H1 (cell line): ENCODE results near the gene CCDC40. TPM values are rescaled to one million over a fixed set of nuclear protein-coding genes. Genes with fewer than 3 reads are reported as not detected.
"Not testable (repeated sequence)": the region's sequence is repeated elsewhere in the genome, so short reads cannot be mapped to it uniquely, and the experiment has no call there.

ENCODE experiments used
- CTCF ChIA-PET: fragments of 300-600 bp; sonication (Branson Sonifier 250); formaldehyde crosslinking; loops from one replicate; lab custom pipeline; 2021; ENCODE audit not compliant: partially characterized antibody; lab: Charles Lee
- POLR2A ChIA-PET: fragments of 300-600 bp; sonication (Branson Sonifier 250); formaldehyde crosslinking; loops from one replicate; lab custom pipeline; 2021; ENCODE audit warnings: inconsistent platforms; ENCODE audit not compliant: partially characterized antibody; lab: Charles Lee
- DNase-seq, 2 experiments: peaks; one replicate each; pipeline versions ENCODE4 v3.0.0 to v3.0.0-alpha.2; 2010 to 2022; ENCODE audit warnings: low spot score in 2 of 2, low read depth in 1 of 2, mixed read lengths in 1 of 2
- FAIRE-seq: peaks from 2 replicates; lab custom pipeline; 2011; peaks lifted over from hg19 to GRCh38; lab: Jason Lieb, UNC
- H2AFZ ChIP-seq: 2 replicates; pipeline ENCODE4 v1.8.1; 2012; ENCODE audit warnings: low read length, inconsistent platforms
- H2AK5ac ChIP-seq: 2 replicates; pipeline ENCODE4 v1.6.1; 2013; ENCODE audit warnings: low read depth, low read length
- H2BK120ac ChIP-seq: replicated peaks from 2 replicates; pipeline ENCODE3; 2013; ENCODE audit warnings: low read depth, low read length, inconsistent platforms
- H2BK12ac ChIP-seq: 2 replicates; pipeline ENCODE4 v1.6.1; 2013; ENCODE audit warnings: low read depth, low read length
- H2BK15ac ChIP-seq: 2 replicates; pipeline ENCODE4 v1.6.1; 2013; ENCODE audit warnings: low read length
- H2BK20ac ChIP-seq: 2 replicates; pipeline ENCODE4 v1.6.1; 2013; ENCODE audit warnings: low read length
- H2BK5ac ChIP-seq: 2 replicates; pipeline ENCODE4 v1.6.1; 2013; ENCODE audit warnings: low read depth, low read length
- H3K14ac ChIP-seq: 2 replicates; pipeline ENCODE4 v1.6.1; 2013; ENCODE audit warnings: inconsistent platforms; ENCODE audit not compliant: insufficient read length
- H3K18ac ChIP-seq: 2 replicates; pipeline ENCODE4 v1.6.1; 2013; ENCODE audit warnings: low read length; ENCODE audit errors: extremely low read depth
- H3K23ac ChIP-seq: 2 replicates; pipeline ENCODE4 v1.6.1; 2013; ENCODE audit warnings: inconsistent platforms; ENCODE audit not compliant: insufficient read length
- H3K23me2 ChIP-seq: 2 replicates; pipeline ENCODE4 v1.6.1; 2013; ENCODE audit warnings: low read depth, low read length
- H3K27ac ChIP-seq: 2 replicates; pipeline ENCODE4 v1.6.1; 2011; ENCODE audit warnings: low read depth, low read length, inconsistent platforms
- H3K27me3 ChIP-seq, 4 experiments: replicated peaks in 1 of 4; 1 replicate in 1 of 4; 2 replicates in 3 of 4; pipeline versions ENCODE4 v1.6.1 to v1.8.1; 2011 to 2013; ENCODE audit warnings: low read length in 3 of 4, mild to moderate bottlenecking in 3 of 4, inconsistent platforms in 2 of 4, mixed read lengths in 2 of 4, moderate library complexity in 1 of 4; ENCODE audit not compliant: control insufficient read depth in 3 of 4, insufficient read depth in 3 of 4; ENCODE audit errors: extremely low read depth in 1 of 4
- H3K36me3 ChIP-seq, 4 experiments: 2 replicates each; pipeline versions ENCODE4 v1.6.1 to v1.8.1; 2011 to 2013; ENCODE audit warnings: mild to moderate bottlenecking in 4 of 4, low read length in 3 of 4, moderate library complexity in 2 of 4, control low read depth in 1 of 4, inconsistent platforms in 1 of 4; ENCODE audit not compliant: insufficient read depth in 4 of 4, control insufficient read depth in 2 of 4
- H3K4ac ChIP-seq: replicated peaks from 2 replicates; pipeline ENCODE3; 2013; ENCODE audit warnings: low read length, low read depth, mixed read lengths, inconsistent platforms; ENCODE audit not compliant: insufficient read length
- H3K4me1 ChIP-seq, 4 experiments: replicated peaks in 1 of 4; 1 replicate in 1 of 4; 2 replicates in 3 of 4; pipeline versions ENCODE4 v1.6.1 to v1.8.1; 2011 to 2013; ENCODE audit warnings: low read length in 3 of 4, inconsistent platforms in 2 of 4, mixed read lengths in 1 of 4; ENCODE audit not compliant: insufficient read depth in 4 of 4, control insufficient read depth in 3 of 4
- H3K4me2 ChIP-seq, 2 experiments: 2 replicates each; pipeline versions ENCODE4 v1.6.1 to v1.8.1; 2011 to 2013; ENCODE audit warnings: low read depth in 2 of 2, low read length in 2 of 2, control low read depth in 1 of 2, inconsistent platforms in 1 of 2, mild to moderate bottlenecking in 1 of 2; ENCODE audit not compliant: insufficient read depth in 1 of 2
- H3K4me3 ChIP-seq, 4 experiments: fragments of 200-600, 300-600 bp in 1 of 4; sonication (generic), shearing (Covaris generic), sonication (Bioruptor Twin) in 1 of 4; 2 replicates each; pipeline versions ENCODE4 v1.5.1 to v1.8.1; 2011 to 2016; ENCODE audit warnings: low read length in 4 of 4, low read depth in 3 of 4, control low read depth in 2 of 4, inconsistent platforms in 2 of 4, mild to moderate bottlenecking in 2 of 4, mixed read lengths in 1 of 4, moderate library complexity in 1 of 4; ENCODE audit not compliant: insufficient read depth in 2 of 4; ENCODE audit errors: extremely low read depth in 1 of 4
- H3K56ac ChIP-seq: replicated peaks from 2 replicates; pipeline ENCODE3; 2013; ENCODE audit warnings: low read depth, mild to moderate bottlenecking, mixed read lengths, low read length, inconsistent platforms; ENCODE audit not compliant: insufficient read length
- H3K79me1 ChIP-seq: 2 replicates; pipeline ENCODE4 v1.6.1; 2013; ENCODE audit warnings: low read depth, low read length, control low read depth
- H3K79me2 ChIP-seq, 2 experiments: 2 replicates each; pipeline versions ENCODE4 v1.6.1 to v1.8.1; 2012 to 2013; ENCODE audit warnings: low read length in 2 of 2, mild to moderate bottlenecking in 2 of 2, inconsistent platforms in 1 of 2; ENCODE audit not compliant: insufficient read depth in 2 of 2, control insufficient read depth in 1 of 2
- H3K9ac ChIP-seq, 4 experiments: replicated peaks in 1 of 4; 1 replicate in 1 of 4; 2 replicates in 3 of 4; pipeline versions ENCODE4 v1.6.1 to v1.8.1; 2011 to 2013; ENCODE audit warnings: low read depth in 3 of 4, low read length in 3 of 4, control low read depth in 2 of 4, mild to moderate bottlenecking in 2 of 4, moderate library complexity in 2 of 4, inconsistent platforms in 1 of 4; ENCODE audit errors: extremely low read depth in 1 of 4
- H3K9me3 ChIP-seq, 2 experiments: 2 replicates each; pipeline versions ENCODE4 v1.6.1 to v1.8.1; 2012 to 2013; ENCODE audit warnings: mild to moderate bottlenecking in 2 of 2, moderate library complexity in 2 of 2, control low read depth in 1 of 2, inconsistent platforms in 1 of 2, low read depth in 1 of 2, low read length in 1 of 2, mixed read lengths in 1 of 2; ENCODE audit not compliant: insufficient read depth in 2 of 2
- H4K20me1 ChIP-seq, 2 experiments: replicated peaks in 1 of 2; 2 replicates each; pipeline versions ENCODE3 to v1.8.1; 2011 to 2013; ENCODE audit warnings: inconsistent platforms in 2 of 2, low read length in 2 of 2, mild to moderate bottlenecking in 1 of 2; ENCODE audit not compliant: insufficient read depth in 2 of 2, control insufficient read depth in 1 of 2
- H4K5ac ChIP-seq: 2 replicates; pipeline ENCODE4 v1.6.1; 2013; ENCODE audit warnings: low read length, low read depth, mixed read lengths, inconsistent platforms; ENCODE audit not compliant: insufficient read length
- H4K8ac ChIP-seq: 2 replicates; pipeline ENCODE4 v1.8.0; 2013; ENCODE audit warnings: mild to moderate bottlenecking, moderate library complexity, low read length, inconsistent platforms; ENCODE audit not compliant: insufficient read depth; ENCODE audit errors: extremely low read depth
- H4K91ac ChIP-seq: replicated peaks from 2 replicates; pipeline ENCODE3; 2013; ENCODE audit warnings: low read length, mixed read lengths, inconsistent platforms; ENCODE audit not compliant: insufficient read length
- whole genome bisulfite sequencing, 2 experiments: shearing (Covaris generic) in 1 of 2; methylation state at CpG; one replicate each; pipeline versions ENCODE4 v1.1.6 to v1.1.7; 2013 to 2015; ENCODE audit warnings: low lambda C conversion rate in 2 of 2, mixed read lengths in 2 of 2, inconsistent platforms in 1 of 2, low coverage in 1 of 2, missing lambda C conversion rate in 1 of 2; ENCODE audit not compliant: insufficient replicate concordance in 2 of 2, insufficient coverage in 1 of 2, insufficient read length in 1 of 2; ENCODE audit errors: extremely low coverage in 1 of 2, missing lambda C conversion rate in 1 of 2; 5-methylcytosine and 5-hydroxymethylcytosine counted together
- polyA plus RNA-seq, 7 experiments: library from polyadenylated mRNA; depleted of rRNA in 3 of 7; stranded (reverse) in 5 of 7; unstranded in 2 of 7; fragments of >200 nt in 5 of 7; fragments of 200-250 nt in 2 of 7; gene quantifications; 1 replicate in 5 of 7; 2 replicates in 1 of 7; 4 replicates in 1 of 7; pipeline versions ENCODE4 v1.2.1 to v1.2.3, GENCODE V29; 2011 to 2013; ENCODE audit warnings: missing spikeins in 2 of 7, mixed read lengths in 2 of 7
- total RNA-seq: library from RNA; stranded (reverse); fragmentation: NEBNext Ultra II Directional; extraction: Animal tissue kit (Norgen Biotek cat#: 25700); gene quantifications from 2 replicates; pipeline ENCODE4 v1.2.1, GENCODE V29; 2021

CCDC40 gene
- total and polyA plus RNA-seq, 2 of the 8 experiments (the other 6 are each of a cell fraction or from before 2014, with no cell fraction given), result 4.1 to 11.5 TPM

DNA sequence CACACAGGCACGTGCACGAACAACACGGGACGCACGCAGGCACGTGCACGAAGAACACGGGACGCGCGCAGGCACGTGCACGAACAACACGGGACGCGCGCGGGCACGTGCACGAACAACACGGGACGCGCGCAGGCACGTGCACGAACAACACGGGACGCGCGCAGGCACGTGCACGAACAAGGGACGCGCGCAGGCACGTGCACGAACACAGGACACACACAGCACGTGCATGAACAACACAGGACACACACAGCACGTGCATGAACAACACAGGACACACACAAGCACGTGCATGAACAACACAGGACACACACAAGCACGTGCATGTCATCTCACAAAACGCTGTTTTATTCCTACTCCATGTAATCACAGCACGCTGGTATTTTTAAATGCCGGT, 53.7 kb downstream of the CCDC40 start:
- CTCF ChIA-PET, result interaction anchor here (3.3 kb wide), 1 partner anchor 35 kb away, joined by 20 read pairs; no protein-coding TSS in a partner anchor
- H3K14ac ChIP-seq, result not testable (repeated sequence)

More for the DNA sequence above, 53.7 kb downstream of the CCDC40 start:
- H3K4me1 ChIP-seq, H3K4me2 ChIP-seq, H4K5ac ChIP-seq, DNase-seq, H3K79me1 ChIP-seq, H4K20me1 ChIP-seq, H3K4me3 ChIP-seq, H2AFZ ChIP-seq, H2BK5ac ChIP-seq, H2AK5ac ChIP-seq, H3K56ac ChIP-seq, H3K9me3 ChIP-seq, H4K8ac ChIP-seq, H3K79me2 ChIP-seq, H3K18ac ChIP-seq, H4K91ac ChIP-seq, H3K23me2 ChIP-seq, H2BK20ac ChIP-seq, H2BK120ac ChIP-seq, FAIRE-seq, H2BK15ac ChIP-seq, H3K4ac ChIP-seq, H2BK12ac ChIP-seq, H3K27me3 ChIP-seq, H3K27ac ChIP-seq, H3K23ac ChIP-seq, H3K36me3 ChIP-seq, H3K9ac ChIP-seq: not testable (repeated sequence)
- WGBS, 2 experiments, result 94% methylated on average over 27 of the region's 44 CpGs; no CpG with 5 or more reads in 1 of the 2 experiments
- POLR2A ChIA-PET, result interaction anchor here (1.2 kb wide), 1 partner anchor 56 kb away, joined by 4 read pairs; the partner anchor contains the start of gene EIF4A3
